Measurements from ENCODE around the gene NLRC5. TPM values are rescaled to one million over a fixed set of nuclear protein-coding genes. Genes with fewer than 3 reads are reported as not detected.
"Not testable (repeated sequence)": the region's sequence is repeated elsewhere in the genome, so short reads cannot be mapped to it uniquely, and the experiment has no call there.

Gene NLRC5
- polyA plus RNA-seq, 3 donors: 2.3 to 4.0 (median 2.8) TPM

DNA sequence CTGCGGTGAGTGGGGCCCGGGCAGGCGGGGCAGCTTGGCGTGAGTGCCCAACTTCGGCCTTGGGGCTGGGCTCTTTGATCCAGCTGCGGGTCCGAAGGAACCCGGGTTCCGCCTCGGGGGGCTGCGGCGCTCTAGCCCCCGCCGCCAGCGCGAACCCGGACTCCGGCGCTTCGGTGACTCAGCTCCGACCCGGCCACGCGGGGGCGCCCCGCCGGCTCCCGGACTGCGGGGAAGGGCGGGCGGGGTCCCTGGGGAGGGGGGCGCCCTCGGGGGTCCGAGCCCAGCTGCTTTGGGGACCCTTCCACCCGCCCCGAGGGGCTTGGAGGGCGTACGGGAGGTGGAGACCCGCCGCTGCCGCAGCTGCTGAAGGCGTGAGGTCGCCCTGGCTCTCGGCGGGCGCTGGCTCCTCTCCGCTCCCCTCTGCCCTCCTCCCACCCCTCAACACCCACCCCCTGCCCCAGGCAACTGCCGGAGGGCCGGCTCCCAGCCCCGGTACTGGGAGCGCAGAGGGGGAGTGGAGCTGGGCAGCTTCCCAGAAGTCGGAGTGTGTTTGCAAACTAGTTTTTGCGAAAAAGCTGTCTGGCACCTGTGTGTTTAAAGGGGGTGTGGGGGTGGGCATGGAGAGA lies 103.5 kb downstream of the NLRC5 start:
- no peak for DNase-seq (ENCODE audit: low read depth in 3 of 3, low spot score in 2 of 3)

DNA sequence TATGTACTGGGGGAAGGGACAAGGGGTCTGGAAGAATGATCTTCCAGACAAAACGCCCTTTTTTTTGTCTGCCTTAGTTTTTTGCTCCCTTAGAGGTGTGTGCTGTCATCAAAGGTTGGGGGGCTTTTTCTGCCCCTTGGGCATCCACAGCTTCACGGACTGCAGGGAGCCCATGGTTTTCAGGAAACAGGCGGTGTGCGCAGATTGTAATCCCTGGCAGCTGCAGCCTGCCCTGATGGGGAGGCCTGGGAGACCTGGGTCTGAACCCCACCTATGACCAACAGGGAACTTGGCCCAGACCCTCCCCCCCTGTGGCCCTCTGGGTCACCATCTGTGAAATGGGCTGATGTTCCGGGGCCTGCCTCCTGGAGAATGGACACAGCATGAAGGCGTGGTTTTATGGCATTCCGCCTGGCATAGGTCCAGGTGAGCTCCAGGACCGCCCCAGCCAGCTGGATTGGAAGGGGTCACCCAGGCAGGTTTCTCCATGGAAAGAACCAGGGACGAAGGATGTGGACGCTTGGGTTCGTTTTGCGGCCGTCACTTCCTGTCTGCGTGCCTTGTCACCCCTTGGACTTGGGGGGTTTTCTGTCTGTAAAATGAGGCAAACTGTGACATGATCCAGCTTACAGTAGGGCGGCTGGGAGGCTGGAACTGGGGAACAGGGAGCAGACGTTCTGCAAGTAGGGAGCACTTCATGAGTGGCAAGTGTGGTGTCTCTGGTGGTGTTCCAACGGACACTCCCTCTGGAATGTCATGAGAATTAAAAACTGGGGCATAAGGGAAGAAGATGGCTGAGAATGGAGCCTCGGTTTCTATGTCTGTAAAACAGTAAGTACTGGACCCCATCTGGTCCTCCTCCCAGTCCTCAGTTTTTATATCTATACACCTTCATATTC lies 104.6 kb downstream of the NLRC5 start:
- no peak for DNase-seq (ENCODE audit: low read depth in 3 of 3, low spot score in 2 of 3)

DNA sequence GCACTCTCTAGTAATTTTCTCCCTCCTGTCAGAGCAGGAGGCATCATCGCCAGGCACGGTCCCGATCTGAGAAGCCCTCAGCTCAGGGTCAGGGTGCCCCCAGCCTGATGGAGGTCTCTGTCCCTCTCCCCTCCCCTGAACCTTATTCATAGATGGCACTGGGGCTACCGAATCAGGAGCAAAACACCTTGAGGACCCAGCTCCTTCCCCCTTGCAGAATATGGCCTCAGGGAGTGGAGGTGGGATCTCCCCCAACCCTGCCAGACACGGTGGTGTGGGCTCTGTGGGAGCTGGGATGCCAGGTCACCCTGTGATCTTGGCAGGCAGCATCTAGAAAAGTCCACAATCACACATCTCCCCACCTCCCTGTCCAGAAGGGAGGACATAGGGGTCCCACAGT lies 105.6 kb downstream of the NLRC5 start:
- DNase-seq (ENCODE audit: low read depth in 3 of 3, low spot score in 2 of 3): no peak

DNA sequence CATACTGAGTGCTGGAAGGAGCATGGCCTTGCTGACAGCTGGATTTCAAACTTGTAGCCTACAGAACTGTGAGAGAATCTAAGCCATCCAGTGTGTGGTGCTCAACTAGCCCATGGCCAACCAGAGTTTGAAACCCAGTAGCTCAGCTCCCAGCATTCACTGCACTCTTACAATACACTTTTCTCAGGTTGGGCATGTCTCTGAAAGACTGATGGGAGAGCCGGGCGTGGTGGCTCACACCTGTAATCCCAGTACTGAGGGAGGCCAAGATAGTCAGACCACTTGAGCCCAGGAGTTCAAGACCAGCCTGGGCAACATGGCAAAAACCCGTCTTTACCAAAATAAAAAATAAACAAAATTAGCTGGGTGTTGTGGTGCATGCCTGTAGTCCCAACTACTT lies 106.8 kb downstream of the NLRC5 start:
- no peak for DNase-seq (ENCODE audit: low read depth in 3 of 3, low spot score in 2 of 3)

DNA sequence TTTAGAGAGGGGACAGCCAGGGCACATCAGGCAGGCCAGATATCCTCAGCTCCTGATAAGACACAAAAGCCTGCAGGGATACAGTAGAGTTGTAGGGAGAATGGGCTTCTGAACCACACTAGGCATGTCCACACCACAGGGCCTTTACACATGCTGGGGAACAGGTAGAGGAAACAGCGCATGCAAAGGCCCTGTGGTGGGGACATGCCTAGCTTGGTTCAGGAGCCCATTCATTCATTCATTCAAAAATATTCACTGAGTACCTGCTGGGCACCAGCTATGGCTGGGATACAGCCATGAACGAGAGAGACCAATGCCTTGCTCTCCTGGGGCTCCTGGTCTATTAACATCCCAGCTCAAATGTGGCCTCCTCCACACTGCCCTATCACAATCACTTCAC lies 107.4 kb downstream of the NLRC5 start:
- DNase-seq (ENCODE audit: low read depth in 3 of 3, low spot score in 2 of 3): no peak

DNA sequence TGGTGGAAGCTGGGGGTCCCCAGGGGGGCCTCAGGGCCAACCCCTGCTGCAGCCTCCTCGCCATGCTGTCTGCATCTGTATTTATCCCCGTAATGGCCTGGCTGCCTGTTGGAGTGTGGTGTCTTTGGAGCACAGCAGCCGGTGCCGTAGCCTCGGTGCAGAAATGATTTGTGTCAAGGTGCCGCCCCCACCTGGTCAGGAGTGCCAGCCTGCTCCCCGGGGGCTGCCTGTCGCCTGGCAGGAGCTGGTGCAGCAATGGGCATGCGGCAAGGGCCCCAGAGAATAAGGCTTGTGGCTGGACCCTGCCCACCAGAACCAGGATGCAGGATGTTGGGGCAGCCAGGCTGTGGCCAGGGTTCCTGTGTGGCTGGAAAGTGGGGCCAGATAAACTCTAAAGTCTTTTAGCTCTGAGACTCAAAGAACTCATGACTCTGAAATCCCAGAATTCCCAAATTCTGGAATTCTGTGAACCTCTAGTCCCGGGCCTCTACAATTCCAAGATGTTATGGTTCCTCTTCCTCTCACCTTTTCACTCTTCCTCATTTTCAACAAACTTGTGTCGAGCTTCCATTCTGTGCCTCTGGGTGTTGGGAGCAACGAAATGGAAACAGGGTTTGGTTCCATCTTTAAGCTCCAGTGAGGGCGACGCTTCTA lies 109.0 kb downstream of the NLRC5 start:
- DNase-seq (ENCODE audit: low read depth in 3 of 3, low spot score in 2 of 3): no peak

DNA sequence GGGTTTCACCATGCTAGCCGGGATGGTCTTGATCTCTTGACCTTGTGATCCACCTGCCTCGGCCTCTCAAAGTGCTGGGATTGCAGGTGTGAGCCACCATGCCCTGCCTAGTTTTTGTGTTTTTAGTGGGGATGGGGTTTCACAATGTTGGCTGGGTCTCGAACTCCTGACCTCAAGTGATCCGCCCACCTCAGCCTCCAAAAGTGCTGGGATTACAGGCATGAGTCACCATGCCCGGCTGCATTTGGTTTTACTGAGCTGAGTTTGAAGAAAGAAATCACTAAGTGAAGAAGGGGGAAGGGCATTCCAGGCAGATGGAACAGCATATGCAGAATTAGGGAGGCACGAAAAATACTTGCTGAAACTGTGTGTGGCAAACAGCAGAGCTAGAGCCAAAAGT lies 110.6 kb downstream of the NLRC5 start:
- DNase-seq (ENCODE audit: low read depth in 3 of 3, low spot score in 2 of 3): not testable (repeated sequence)

DNA sequence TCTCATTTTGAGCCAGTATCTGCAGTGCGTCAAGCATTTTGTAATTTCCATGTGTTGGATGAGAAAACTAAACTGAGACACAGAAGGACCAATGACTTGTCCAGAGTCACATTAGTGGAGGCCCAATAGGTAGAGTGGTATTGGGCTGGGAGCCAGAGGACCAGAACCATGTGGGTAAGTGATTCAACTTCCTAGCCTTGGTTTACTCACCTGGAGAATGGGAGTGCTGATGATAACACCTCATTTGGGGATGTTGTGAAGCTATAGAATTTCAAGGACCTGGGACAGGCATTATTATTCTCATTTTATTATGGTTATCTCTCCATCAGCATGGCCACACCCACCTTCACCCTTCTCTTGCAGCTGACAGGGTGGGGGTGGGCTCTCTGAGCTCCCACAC lies 111.1 kb downstream of the NLRC5 start:
- no peak for DNase-seq (ENCODE audit: low read depth in 3 of 3, low spot score in 2 of 3)

DNA sequence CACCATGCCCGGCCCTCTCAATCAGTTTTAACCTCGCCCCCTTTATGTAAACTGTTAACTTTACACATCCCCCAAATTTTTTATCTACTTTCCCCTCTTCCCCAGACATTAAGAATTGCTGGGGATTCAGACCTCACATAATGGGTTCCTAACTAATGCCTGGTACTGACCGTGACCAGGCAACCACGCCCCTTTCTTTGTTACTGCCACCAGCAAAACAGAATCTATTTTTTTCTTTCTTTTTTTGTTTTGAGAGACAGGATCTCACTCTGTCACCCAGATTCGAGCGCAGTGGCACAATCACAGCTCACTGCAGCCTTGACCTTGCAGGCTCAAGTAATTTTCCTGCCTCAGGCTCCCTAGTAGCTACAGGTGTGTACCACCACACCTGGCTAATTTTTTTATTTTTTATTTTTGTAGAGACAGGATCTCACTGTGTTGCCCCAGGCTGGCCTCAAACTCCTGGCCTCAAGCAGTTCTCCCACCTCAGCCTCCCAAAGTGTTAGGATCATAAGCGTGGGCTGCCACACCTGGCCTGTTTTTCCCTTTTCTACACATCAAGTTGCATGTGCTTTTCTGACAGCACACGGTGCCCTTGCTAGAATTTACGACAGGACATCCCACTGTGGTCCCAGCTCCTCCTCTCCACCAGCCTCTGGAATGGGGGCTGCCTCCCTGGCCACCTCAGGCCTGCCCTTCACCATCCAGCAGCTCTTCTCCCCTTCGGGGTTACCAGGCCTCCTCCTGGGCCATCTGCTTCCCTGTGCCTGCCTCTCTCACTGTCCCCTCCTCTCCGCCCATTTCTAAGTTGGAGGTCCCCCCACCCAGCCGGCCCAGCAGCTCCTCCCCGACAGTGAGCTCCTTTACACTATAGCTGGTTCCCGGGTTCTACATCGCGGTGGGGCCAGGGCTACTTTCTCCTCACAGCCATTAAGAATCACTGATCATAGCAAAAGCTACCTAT lies 113.8 kb downstream of the NLRC5 start:
- no peak for DNase-seq (ENCODE audit: low read depth in 3 of 3, low spot score in 2 of 3)

DNA sequence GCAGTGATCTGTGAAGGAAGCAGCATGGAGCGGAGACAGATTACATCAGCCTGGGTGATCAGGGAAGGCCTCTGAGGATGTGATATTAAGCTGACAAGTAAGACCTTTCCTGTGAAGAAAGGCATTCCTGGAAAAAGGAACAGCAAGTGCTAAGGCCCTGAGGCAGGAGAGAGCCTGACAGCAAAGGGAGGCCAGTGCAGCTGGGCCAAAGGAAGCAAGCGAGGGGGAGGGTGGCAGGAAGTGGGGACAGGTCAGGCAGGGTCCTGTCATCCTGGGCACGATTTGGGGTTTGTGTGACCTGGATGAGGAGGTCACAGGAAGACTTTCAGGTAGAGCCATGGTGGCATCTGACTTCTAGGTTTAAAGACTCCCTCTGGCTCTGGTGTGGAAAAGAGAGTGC lies 115.3 kb downstream of the NLRC5 start:
- no peak for DNase-seq (ENCODE audit: low read depth in 3 of 3, low spot score in 2 of 3)

DNA sequence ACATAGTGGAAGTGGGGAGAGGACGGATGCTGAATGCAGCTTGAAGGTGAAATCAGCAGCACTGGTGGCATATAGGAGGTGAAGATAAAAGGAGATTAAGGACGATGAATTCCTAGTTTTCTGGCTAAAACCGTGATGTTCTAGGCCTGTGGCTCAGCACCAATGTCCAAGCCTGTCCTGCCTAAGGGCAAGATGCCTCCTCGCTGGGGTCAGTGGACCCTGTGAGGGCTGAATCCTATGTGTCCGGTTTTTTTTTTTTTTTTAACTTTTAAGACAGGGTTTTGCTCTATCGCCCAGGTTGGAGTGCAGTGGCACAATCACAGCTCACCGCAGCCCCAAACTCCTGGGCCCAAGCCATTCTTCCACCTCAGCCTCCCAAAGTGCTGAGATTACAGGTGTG lies 115.8 kb downstream of the NLRC5 start:
- no peak for DNase-seq (ENCODE audit: low read depth in 3 of 3, low spot score in 2 of 3)

DNA sequence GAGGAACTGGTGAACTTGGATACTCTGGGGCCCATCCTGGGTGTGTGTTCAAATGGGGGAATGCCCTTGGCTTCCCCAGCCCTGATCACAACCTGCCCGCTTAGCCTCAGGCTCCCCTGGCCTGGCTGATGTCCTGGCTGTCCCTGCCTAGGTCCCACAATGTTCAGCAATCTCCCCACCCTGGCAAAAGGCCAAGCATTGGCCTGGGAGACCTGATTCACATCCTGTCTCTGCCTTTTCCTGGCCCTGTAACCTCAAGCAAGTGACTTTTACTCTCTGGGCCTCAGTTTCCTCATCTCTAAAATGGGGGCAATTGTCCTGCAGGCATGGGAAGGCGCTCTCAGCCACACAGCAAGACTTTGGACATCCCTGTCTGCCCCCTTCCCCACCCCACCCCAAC lies 117.4 kb downstream of the NLRC5 start:
- no peak for DNase-seq (ENCODE audit: low read depth in 3 of 3, low spot score in 2 of 3)

DNA sequence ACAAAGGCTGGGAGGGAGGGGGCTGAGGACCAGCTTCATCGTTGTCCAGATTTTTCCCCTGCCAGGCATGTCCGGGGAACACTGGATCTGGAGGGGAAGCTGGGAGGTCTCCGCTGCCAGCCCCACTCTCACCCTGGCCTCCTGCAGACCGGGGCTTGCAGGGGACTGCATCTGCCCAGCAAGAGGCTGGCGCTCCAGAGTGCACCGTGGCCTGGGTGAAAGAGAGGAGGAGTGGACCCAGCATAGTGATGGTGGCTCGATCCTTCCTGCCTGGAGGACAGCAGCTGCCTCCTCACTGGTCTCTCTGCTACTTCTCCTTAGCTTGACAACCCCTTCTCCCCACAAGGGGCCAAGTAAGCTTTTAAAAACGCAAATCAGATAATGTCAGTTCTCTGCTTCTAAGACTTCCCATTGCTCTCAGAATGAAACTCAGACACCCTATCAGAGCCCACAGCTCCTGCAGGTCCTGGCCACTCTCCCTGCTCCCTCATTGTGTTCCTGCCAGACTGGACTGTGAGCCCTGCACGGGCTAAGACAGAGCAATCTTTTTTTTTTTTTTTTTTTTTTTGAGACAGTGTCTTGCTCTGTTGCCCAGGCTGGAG lies 118.1 kb downstream of the NLRC5 start:
- no peak for DNase-seq (ENCODE audit: low read depth in 3 of 3, low spot score in 2 of 3)

DNA sequence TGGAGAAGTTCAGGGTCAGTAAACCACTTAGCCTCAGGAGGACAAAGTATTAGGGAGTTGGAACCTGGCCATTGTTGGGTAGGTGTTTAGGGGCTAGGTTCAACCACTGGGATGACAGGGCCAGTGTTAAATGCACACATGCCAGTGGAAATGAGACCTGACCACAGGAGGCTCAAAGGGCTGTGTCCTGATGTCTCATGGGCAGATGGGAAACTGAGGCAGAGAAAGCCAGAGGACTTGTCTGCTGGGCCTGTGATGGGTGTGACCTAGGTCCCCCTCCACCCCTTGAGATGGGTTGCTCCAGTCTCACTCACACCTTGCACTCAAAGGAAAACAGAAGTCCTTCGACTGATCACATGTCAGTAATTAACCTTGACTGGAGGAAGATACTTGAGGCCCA lies 119.1 kb downstream of the NLRC5 start:
- DNase-seq (ENCODE audit: low read depth in 3 of 3, low spot score in 2 of 3): no peak

DNA sequence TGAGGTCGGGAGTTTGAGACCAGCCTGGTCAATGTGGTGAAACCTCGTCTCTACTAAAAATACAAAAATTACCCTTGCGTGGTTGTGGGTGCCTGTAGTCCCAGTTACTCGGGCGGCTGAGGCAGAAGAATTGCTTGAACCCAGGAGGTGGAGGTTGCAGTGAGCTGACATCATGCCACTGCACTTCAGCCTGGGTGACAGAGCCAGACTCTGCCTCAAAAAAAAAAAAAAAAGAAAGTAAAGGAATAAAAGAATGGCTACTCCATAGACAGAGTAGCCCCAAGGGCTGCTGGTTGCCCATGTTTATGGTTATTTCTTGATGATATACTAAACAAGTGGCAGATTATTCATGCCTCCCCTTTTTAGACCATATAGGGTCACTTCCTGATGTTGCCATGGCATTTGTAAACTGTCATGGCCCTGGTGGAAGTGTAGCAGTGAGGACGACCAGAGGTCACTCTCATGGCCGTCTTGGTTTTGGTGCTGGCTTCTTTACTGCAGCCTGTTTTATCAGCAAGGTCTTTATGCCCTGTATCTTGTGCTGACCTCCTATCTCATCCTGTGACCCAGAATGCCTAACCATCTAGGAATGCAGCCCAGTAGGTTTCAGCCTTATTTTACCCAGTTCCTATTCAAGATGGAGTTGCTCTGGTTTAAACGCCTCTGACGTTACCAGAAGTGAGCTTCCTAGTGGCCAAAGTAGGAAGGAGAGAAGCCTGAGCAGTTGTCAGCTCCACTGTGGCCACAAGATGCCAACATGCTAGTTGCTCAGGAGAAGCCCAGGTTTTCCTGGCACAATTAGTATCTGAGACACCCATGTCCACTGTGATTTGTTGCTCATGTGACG lies 120.1 kb downstream of the NLRC5 start:
- not testable (repeated sequence) for DNase-seq (ENCODE audit: low read depth in 3 of 3, low spot score in 2 of 3)

DNA sequence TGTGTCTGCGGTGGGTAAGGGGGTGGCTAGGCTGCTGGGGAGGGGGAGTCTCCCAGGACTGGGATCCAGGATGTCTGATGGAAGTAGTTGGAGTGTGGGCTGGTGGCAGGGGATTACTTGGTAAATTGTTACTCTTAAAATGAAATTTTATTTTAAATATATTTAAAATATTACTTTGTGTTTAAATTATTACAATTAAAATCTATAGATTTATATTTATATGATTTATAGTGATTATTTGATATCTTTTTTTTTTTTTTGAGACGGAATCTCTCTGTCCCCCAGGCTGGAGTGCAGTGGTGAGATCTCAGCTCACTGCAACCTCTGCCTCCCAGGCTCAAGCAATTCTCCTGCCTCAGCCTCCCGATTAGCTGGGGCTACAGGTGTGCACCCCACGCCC lies 121.6 kb downstream of the NLRC5 start:
- no peak for DNase-seq (ENCODE audit: low read depth in 3 of 3, low spot score in 2 of 3)

DNA sequence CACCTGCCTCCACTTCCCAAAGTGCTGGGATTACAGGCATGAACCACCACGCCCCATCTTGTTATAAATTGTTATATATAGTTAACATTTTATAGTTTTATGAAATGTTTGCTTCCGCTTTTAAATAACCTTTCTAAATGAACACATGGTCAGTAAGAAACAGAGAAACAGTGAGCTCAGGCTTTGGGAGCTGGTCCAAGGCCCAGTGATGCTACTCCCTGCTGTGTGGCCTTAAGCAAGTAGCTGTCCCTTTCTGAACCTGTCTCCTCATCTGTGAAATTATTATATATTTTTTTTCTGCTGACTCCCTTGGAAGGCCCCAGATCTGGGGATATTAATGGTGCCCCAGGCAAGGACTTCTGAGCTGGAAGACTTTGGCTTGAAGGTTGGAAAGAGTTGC lies 122.1 kb downstream of the NLRC5 start:
- DNase-seq (ENCODE audit: low read depth in 3 of 3, low spot score in 2 of 3): no peak

DNA sequence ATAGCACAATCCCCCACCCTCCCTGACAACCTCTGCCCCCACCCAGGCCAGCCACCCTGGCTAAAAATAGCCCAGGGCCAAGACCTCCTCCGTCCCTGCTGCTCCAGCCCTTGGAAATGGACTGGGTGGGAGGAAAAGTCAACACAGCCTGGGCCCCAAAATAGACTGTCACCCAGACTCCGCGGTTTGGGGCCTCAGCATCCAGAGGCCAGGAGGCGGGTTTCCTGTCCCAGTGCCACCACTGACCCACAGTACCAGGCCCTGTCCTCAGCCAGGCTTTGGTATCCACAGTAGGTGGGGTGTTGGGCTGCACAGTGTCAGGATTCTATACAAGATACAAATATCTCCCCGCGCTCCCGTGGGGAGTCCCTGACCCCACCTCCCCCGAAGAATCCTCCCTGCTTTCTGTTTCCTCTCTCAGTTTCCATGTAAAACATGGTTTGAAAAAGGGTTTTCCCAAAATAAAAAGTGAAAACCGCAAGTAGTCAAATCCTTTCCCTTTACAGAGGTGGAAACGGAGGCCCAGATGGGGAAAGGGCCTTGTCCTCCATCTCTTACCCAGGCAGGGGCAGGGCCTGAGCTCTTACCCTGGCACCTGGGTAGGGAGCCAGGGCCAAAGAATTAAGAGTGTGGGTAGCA lies 123.2 kb downstream of the NLRC5 start:
- DNase-seq (ENCODE audit: low read depth in 3 of 3, low spot score in 2 of 3): no peak

DNA sequence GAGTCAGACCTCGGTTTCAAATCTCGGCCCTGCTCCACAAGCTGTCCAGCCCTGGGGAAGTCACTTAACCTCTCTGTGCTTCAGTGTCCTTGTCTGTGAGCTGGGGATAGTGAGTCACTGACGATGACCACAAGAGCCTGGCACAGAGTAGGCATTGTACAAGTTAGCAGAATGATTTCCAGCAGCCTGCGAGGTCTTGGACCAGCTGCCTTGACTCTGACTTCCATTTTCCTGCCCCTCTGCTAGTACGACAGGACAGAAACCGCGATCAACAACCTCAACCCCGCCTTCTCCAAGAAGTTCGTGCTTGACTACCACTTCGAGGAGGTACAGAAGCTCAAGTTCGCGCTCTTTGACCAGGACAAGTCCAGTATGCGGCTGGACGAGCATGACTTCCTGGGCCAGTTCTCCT lies 123.7 kb downstream of the NLRC5 start:
- DNase-seq (ENCODE audit: low read depth in 3 of 3, low spot score in 2 of 3): no peak
